H9 (cell line): ENCODE data around the gene RNF227. TPM values are rescaled to one million over a fixed set of nuclear protein-coding genes. Genes with fewer than 3 reads are reported as not detected.

Experiments
- DNase-seq: peaks from one replicate; pipeline ENCODE4 v3.0.0-alpha.2; 2017
- H2AFZ ChIP-seq: one replicate; pipeline ENCODE4 v1.6.1; 2013; ENCODE audit warnings: mild to moderate bottlenecking, low read length, control low read depth, moderate library complexity
- H2AK5ac ChIP-seq: 2 replicates; pipeline ENCODE4 v1.6.1; 2013; ENCODE audit warnings: low read length, control low read depth, mixed read lengths; ENCODE audit not compliant: insufficient read length
- H2BK120ac ChIP-seq: one replicate; pipeline ENCODE4 v1.6.1; 2013; ENCODE audit warnings: low read depth, mild to moderate bottlenecking, low read length, control low read depth, inconsistent platforms; ENCODE audit not compliant: poor library complexity, severe bottlenecking
- H2BK12ac ChIP-seq: 2 replicates; pipeline ENCODE4 v1.6.1; 2013; ENCODE audit warnings: low read length, control low read depth, mixed read lengths, low read depth; ENCODE audit not compliant: insufficient read length
- H2BK15ac ChIP-seq: 2 replicates; pipeline ENCODE4 v1.6.1; 2013; ENCODE audit warnings: low read depth, low read length, control low read depth
- H2BK20ac ChIP-seq: one replicate; pipeline ENCODE4 v1.6.1; 2013; ENCODE audit warnings: low read depth, mild to moderate bottlenecking, low read length, control low read depth, inconsistent platforms; ENCODE audit not compliant: poor library complexity, severe bottlenecking
- H2BK5ac ChIP-seq: 2 replicates; pipeline ENCODE4 v1.6.1; 2013; ENCODE audit warnings: low read length, control low read depth, mixed read lengths; ENCODE audit not compliant: insufficient read length
- H3K14ac ChIP-seq: 2 replicates; pipeline ENCODE4 v1.6.1; 2013; ENCODE audit warnings: low read length, control low read depth; ENCODE audit not compliant: insufficient read depth
- H3K18ac ChIP-seq: 2 replicates; pipeline ENCODE4 v1.6.1; 2013; ENCODE audit warnings: low read depth, mild to moderate bottlenecking, mixed read lengths, low read length, control low read depth; ENCODE audit not compliant: insufficient read length
- H3K23ac ChIP-seq: 2 replicates; pipeline ENCODE4 v1.6.1; 2013; ENCODE audit warnings: low read length, control low read depth, mixed read lengths, low read depth; ENCODE audit not compliant: insufficient read length
- H3K23me2 ChIP-seq: 2 replicates; pipeline ENCODE4 v1.6.1; 2013; ENCODE audit warnings: low read depth, mild to moderate bottlenecking, mixed read lengths, low read length, control low read depth; ENCODE audit not compliant: insufficient read length, poor library complexity, severe bottlenecking
- H3K27ac ChIP-seq: 2 replicates; pipeline ENCODE4 v1.5.1; 2013; ENCODE audit warnings: low read length, control low read depth, mixed read lengths, low read depth; ENCODE audit not compliant: insufficient read length
- H3K27me3 ChIP-seq: 2 replicates; pipeline ENCODE4 v1.6.1; 2013; ENCODE audit warnings: low read length, control low read depth, inconsistent platforms; ENCODE audit not compliant: insufficient read depth
- H3K4ac ChIP-seq: 2 replicates; pipeline ENCODE4 v1.6.1; 2013; ENCODE audit warnings: low read depth, mild to moderate bottlenecking, control low read depth, inconsistent platforms, low read length, moderate library complexity
- H3K4me1 ChIP-seq: 2 replicates; pipeline ENCODE4 v1.6.1; 2013; ENCODE audit warnings: low read length, control low read depth, inconsistent platforms; ENCODE audit not compliant: insufficient read depth
- H3K4me2 ChIP-seq: 2 replicates; pipeline ENCODE4 v1.6.1; 2013; ENCODE audit warnings: low read length, control low read depth, mixed read lengths; ENCODE audit not compliant: insufficient read length, insufficient read depth
- H3K56ac ChIP-seq: 2 replicates; pipeline ENCODE4 v1.6.1; 2013; ENCODE audit warnings: low read depth, mild to moderate bottlenecking, mixed read lengths, low read length, control low read depth; ENCODE audit not compliant: insufficient read length
- H3K79me1 ChIP-seq: 2 replicates; pipeline ENCODE4 v1.6.1; 2013; ENCODE audit warnings: low read depth, mild to moderate bottlenecking, moderate library complexity, low read length, control low read depth, inconsistent platforms; ENCODE audit not compliant: insufficient read depth, poor library complexity, severe bottlenecking
- H3K79me2 ChIP-seq: 2 replicates; pipeline ENCODE4 v1.6.1; 2013; ENCODE audit warnings: low read length, control low read depth, inconsistent platforms; ENCODE audit not compliant: insufficient read depth
- H3K9ac ChIP-seq: 2 replicates; pipeline ENCODE4 v1.6.1; 2013; ENCODE audit warnings: low read length, control low read depth, mixed read lengths; ENCODE audit not compliant: insufficient read length; ENCODE audit errors: extremely low read depth
- H3K9me3 ChIP-seq: one replicate; pipeline ENCODE4 v1.6.1; 2013; ENCODE audit warnings: low read depth, low read length, inconsistent platforms; ENCODE audit not compliant: control insufficient read depth
- H3T11ph ChIP-seq: one replicate; pipeline ENCODE4 v1.6.1; 2013; ENCODE audit warnings: mild to moderate bottlenecking, low read length, control low read depth, inconsistent platforms
- H4K20me1 ChIP-seq: one replicate; pipeline ENCODE4 v1.6.1; 2013; ENCODE audit not compliant: control insufficient read depth, insufficient read length, insufficient read depth
- H4K5ac ChIP-seq: 2 replicates; pipeline ENCODE4 v1.6.1; 2013; ENCODE audit warnings: low read depth, mild to moderate bottlenecking, mixed read lengths, low read length, control low read depth; ENCODE audit not compliant: insufficient read length
- H4K8ac ChIP-seq: replicated peaks from 2 replicates; pipeline ENCODE4 v1.6.1; 2013; ENCODE audit warnings: low read length, control low read depth, mixed read lengths, low read depth; ENCODE audit not compliant: insufficient read length
- H4K91ac ChIP-seq: 2 replicates; pipeline ENCODE4 v1.6.1; 2013; ENCODE audit warnings: low read depth, mild to moderate bottlenecking, moderate library complexity, mixed read lengths, low read length, control low read depth; ENCODE audit not compliant: insufficient read length
- H3K27ac Mint-ChIP-seq, 3 experiments: 2 replicates in 2 of 3; 3 replicates in 1 of 3; pipeline ENCODE4 v1.8.0; 2020 to 2021; ENCODE audit warnings: mixed read lengths in 3 of 3, mild to moderate bottlenecking in 1 of 3, moderate library complexity in 1 of 3
- H3K27me3 Mint-ChIP-seq: 2 replicates; pipeline ENCODE4 v1.8.0; 2021; ENCODE audit warnings: low read depth, mild to moderate bottlenecking, moderate library complexity, mixed read lengths
- H3K36me3 Mint-ChIP-seq, 3 experiments: 2 replicates in 2 of 3; 3 replicates in 1 of 3; pipeline ENCODE4 v1.8.0; 2020 to 2021; ENCODE audit warnings: low read depth in 3 of 3, mixed read lengths in 3 of 3; ENCODE audit not compliant: insufficient read depth in 1 of 3
- H3K4me1 Mint-ChIP-seq, 2 experiments: 2 replicates each; pipeline ENCODE4 v1.8.0; 2020; ENCODE audit warnings: mixed read lengths in 2 of 2
- H3K4me3 Mint-ChIP-seq, 2 experiments: 2 replicates in 1 of 2; 3 replicates in 1 of 2; pipeline ENCODE4 v1.8.0; 2020 to 2021; ENCODE audit warnings: mild to moderate bottlenecking in 2 of 2, mixed read lengths in 2 of 2, moderate library complexity in 1 of 2
- H3K9me3 Mint-ChIP-seq, 2 experiments: 2 replicates in 1 of 2; 3 replicates in 1 of 2; pipeline ENCODE4 v1.8.0; 2020; ENCODE audit warnings: mild to moderate bottlenecking in 2 of 2, mixed read lengths in 2 of 2, moderate library complexity in 1 of 2
- CTCF ChIP-seq: fragments of 200-600 bp; sonication (generic); conservative IDR thresholded peaks from 3 replicates; pipeline ENCODE4 v1.8.0; 2021; ENCODE audit warnings: antibody characterized with exemption, mild to moderate bottlenecking
- WGBS: extraction: QIAGEN DNeasy Blood & Tissue Kit; methylation state at CpG from one replicate; pipeline ENCODE4 v1.1.7; 2013; ENCODE audit warnings: missing lambda C conversion rate, low lambda C conversion rate, mixed read lengths; ENCODE audit not compliant: insufficient read length; ENCODE audit errors: extremely low coverage; 5-methylcytosine and 5-hydroxymethylcytosine counted together
- total RNA-seq: library from RNA; stranded (reverse); gene quantifications from 2 replicates; pipeline ENCODE4 v1.2.1, GENCODE V29; 2021

Gene RNF227
- total RNA-seq, 1 experiment from 2014 or later: 1.9 TPM

GRCh38 chr17:7950578-7950977 lies 34.5 kb upstream of the RNF227 start:
- no peak overlapping the region for H3K23ac ChIP-seq
- H2BK20ac ChIP-seq: no peak overlapping the region
- H3K23me2 ChIP-seq: no peaks in the 10 kb centered on the region
- no CpG with 5 or more reads among the region's 3 CpGs for WGBS
- no peaks in the 10 kb centered on the region for H4K20me1 ChIP-seq
- H3K27ac ChIP-seq: no peak overlapping the region
- no peaks in the 10 kb centered on the region for H3K79me1 ChIP-seq
- no peaks in the 10 kb centered on the region for H3K79me2 ChIP-seq
- no peak overlapping the region for H3K4ac ChIP-seq
- H3K4me2 ChIP-seq: no peak overlapping the region
- no peaks in the 10 kb centered on the region; the same call in 1 of the 2 replicates for H3K27me3 Mint-ChIP-seq
- H4K5ac ChIP-seq: no peak overlapping the region
- H2BK120ac ChIP-seq: no peak overlapping the region
- no peak overlapping the region for H3K9ac ChIP-seq
- no peaks in the 10 kb centered on the region for H3K9me3 ChIP-seq
- H3K9me3 Mint-ChIP-seq: no peaks in the 10 kb centered on the region
- H3K18ac ChIP-seq: no peak overlapping the region
- peaks cover 0 to 6% of the 10 kb centered on the region in 2 experiments; a peak in 2 of 4 replicates for H3K4me1 Mint-ChIP-seq
- H2AK5ac ChIP-seq: no peak overlapping the region
- no peak overlapping the region for H3K14ac ChIP-seq
- H3K4me1 ChIP-seq: no peaks in the 10 kb centered on the region
- no peak overlapping the region for H2AFZ ChIP-seq
- no peak overlapping the region for H4K8ac ChIP-seq
- H3K27ac Mint-ChIP-seq: no peak overlapping the region
- no peak for TF ChIP-seq CTCF
- no peak overlapping the region for H3K56ac ChIP-seq
- peaks cover 12 to 45% (median 39%) of the 10 kb centered on the region in 3 experiments; a peak in 6 of 7 replicates for H3K36me3 Mint-ChIP-seq
- H2BK15ac ChIP-seq: no peak overlapping the region
- no peak overlapping the region for H3T11ph ChIP-seq
- H2BK12ac ChIP-seq: no peak overlapping the region
- no peak overlapping the region for H3K4me3 Mint-ChIP-seq
- H4K91ac ChIP-seq: no peak overlapping the region
- H3K27me3 ChIP-seq: no peaks in the 10 kb centered on the region
- DNase-seq: no peak
- H2BK5ac ChIP-seq: no peak overlapping the region
